Astrocyte (in vitro differentiated cells and primary cell): ENCODE results near the gene ZNHIT3.

Experiments used
- EZH2 ChIP-seq: IDR thresholded peaks from 2 replicates; pipeline ENCODE4 v1.6.1; 2012; ENCODE audit warnings: mild to moderate bottlenecking, low read length, inconsistent platforms; ENCODE audit not compliant: insufficient read depth
- TF ChIP-seq, protein P1 (sequence below): IDR thresholded peaks from 2 replicates; pipeline ENCODE4 v1.5.1; 2011; ENCODE audit warnings: low read depth, mild to moderate bottlenecking, inconsistent platforms, low read length, moderate library complexity; ENCODE audit not compliant: insufficient read depth

DNA sequence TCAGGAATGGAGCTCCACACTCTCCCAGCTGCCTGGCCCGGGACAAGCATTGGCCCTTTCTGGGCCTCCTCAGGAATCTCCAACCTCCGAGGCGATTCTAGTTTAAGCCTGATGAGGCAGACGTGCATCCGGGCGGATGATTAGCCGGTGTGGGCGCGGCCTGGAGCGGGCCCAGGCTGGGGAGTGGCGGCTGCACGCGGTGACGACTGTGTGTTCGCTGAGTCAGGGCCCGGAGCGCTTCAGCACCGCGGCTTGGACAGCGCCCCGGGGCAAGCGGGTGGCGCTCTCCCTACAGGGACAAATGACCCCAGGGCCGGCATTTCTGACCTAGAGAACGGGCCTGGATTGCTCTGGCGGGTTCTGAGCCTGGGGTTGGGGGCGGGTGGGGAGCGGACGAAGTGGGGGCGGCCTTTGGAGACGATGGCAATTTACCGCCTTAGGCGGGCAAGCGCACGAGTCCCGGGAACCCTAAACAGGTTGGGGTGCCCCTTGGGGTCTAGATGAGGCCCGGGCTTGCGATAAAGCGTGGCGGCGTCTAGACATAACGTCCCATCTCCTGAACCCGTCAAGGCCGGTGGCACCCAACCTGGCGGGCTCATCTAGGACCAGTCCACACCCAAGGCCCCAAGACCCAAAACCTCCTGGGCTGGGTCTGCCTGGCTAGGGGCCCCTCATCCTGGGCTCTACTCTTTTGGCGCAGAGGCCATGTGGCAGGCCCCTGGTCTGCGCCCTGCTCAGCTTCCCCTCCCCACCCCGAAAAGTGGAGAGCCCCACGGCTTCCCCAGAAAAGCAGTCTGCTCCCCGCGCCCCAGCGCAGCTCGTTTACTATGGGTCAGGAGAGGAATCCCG lies 22.3 kb upstream of the ZNHIT3 start:
- TF ChIP-seq, protein P1, sequence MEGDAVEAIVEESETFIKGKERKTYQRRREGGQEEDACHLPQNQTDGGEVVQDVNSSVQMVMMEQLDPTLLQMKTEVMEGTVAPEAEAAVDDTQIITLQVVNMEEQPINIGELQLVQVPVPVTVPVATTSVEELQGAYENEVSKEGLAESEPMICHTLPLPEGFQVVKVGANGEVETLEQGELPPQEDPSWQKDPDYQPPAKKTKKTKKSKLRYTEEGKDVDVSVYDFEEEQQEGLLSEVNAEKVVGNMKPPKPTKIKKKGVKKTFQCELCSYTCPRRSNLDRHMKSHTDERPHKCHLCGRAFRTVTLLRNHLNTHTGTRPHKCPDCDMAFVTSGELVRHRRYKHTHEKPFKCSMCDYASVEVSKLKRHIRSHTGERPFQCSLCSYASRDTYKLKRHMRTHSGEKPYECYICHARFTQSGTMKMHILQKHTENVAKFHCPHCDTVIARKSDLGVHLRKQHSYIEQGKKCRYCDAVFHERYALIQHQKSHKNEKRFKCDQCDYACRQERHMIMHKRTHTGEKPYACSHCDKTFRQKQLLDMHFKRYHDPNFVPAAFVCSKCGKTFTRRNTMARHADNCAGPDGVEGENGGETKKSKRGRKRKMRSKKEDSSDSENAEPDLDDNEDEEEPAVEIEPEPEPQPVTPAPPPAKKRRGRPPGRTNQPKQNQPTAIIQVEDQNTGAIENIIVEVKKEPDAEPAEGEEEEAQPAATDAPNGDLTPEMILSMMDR, result no peak
- TF ChIP-seq EZH2, result no peak
